AG10803 (cell line): Measurements from ENCODE around the gene RBM23.

Experiments
- DNase-seq: peaks from one replicate; pipeline ENCODE4 v3.0.0; 2010; ENCODE audit warnings: low read depth
- H3K4me3 ChIP-seq: 2 replicates; pipeline ENCODE4 v1.5.1; 2011; ENCODE audit warnings: mild to moderate bottlenecking, low read length, control low read depth
- CTCF ChIP-seq: conservative IDR thresholded peaks from 2 replicates; pipeline ENCODE4 v1.5.1; 2011; ENCODE audit warnings: mild to moderate bottlenecking, low read length, control low read depth, inconsistent platforms

Gene RBM23

GRCh38 chr14:22901799-22902198, 17.1 kb downstream of the RBM23 start:
- no peak for DNase-seq
- no peak for TF ChIP-seq CTCF
- H3K4me3 ChIP-seq = no peak overlapping the region

DNA sequence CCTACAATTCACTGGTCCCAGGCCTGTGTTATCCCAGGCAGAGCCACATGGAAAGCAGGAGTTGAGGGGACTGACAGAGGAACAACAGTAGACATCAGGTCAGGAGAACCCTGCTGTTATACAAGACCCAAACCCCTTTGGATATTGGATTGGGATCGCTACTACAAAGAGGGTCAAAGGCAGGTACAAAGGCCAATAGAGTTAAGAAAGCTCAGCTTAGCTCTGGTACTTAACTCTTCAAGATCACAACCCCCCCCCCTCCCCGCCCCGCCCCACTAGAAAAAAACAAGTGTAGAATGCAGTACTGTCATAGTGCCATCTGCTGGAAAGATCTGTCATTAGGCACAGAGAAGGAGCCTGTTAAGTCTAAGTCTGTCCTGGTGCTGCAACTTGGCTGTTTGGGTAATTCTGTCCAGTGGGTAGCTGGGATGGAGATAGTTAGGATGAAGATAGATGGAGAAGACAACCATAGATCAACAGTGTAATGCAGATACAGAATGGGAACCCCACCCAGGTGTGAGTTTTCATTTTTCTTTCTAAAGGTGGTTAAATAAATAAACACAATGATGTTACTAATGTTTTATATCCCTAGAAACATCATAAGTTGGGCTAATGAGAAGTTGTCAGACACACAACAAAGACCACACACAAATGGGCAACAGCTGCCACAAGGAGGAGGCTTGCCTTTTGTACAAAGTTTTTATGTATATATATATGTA, 18.7 kb downstream of the RBM23 start:
- no peak overlapping the region for H3K4me3 ChIP-seq
- peak; percentile 76 for DNase-seq
- peak; percentile 74 for TF ChIP-seq CTCF

- TF ChIP-seq CTCF = no peak
- H3K4me3 ChIP-seq = no peak overlapping the region
- peak; percentile 77 for DNase-seq
Observed at GRCh38 chr14:22898302-22899090, 20.5 kb downstream of the RBM23 start.

GRCh38 chr14:22897357-22897756, 21.6 kb downstream of the RBM23 start:
- no peak overlapping the region for H3K4me3 ChIP-seq
- TF ChIP-seq CTCF = no peak
- no peak for DNase-seq

GRCh38 chr14:22896760-22897159, 22.2 kb downstream of the RBM23 start:
- no peak for DNase-seq
- no peak for TF ChIP-seq CTCF
- H3K4me3 ChIP-seq = no peak overlapping the region

DNA sequence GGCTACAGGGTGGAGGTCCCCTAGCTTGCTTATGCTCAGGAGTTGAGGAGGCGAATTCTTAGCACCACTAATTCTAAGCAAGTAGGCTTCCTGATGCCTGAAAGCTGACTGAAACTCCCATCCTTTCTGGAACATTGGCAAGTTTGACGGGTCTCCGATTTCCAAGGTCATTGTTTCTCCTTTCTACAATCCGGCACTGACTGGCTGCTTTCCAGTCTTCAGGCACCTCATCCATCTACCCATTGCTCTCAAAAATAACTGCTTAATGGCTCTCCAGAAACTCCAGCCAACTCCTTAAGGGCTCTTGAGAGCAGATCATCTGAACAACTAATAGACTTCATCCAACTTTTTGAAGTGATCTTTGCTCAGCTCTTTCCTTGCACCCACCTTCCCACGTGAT, 22.6 kb downstream of the RBM23 start:
- H3K4me3 ChIP-seq = no peak overlapping the region
- TF ChIP-seq CTCF = no peak
- no peak for DNase-seq

DNA sequence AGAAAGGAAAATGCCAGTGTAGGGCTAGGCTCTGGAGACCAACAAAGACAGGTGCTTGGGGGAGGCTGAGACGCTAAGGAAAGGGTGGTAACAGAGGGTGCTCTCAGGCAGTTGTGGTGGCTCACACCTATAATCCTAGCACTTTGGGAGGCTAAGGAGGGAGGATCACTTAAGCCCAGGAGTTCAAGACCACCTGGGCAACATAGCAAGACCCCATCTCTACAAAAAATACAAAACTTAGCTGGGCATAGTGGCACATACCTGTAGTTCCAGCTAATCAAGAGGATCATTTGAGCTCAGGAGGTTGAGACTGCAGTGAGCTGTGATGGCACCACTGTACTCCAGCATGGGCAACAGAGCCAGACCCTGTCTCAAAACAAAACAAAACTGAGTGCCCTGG, 23.5 kb downstream of the RBM23 start:
- no peak for TF ChIP-seq CTCF
- no peak for DNase-seq
- H3K4me3 ChIP-seq = no peak overlapping the region
